Stimulated activated CD4-positive, alpha-beta T cell treated with anti-CD3 and anti-CD28 coated beads, Interleukin-2, amount 100 ng/mL, for 24 hours (primary cell): ENCODE measurements around the gene CGB7.
A peak's percentile ranks its signal among the peaks of the same experiment; 100 is the strongest.
"Not testable (repeated sequence)": the region's sequence is repeated elsewhere in the genome, so short reads cannot be mapped to it uniquely, and the experiment has no call there.

Source experiments
- DNase-seq, 2 donors: peaks; one replicate each; pipeline ENCODE4 v3.0.0-alpha.2; 2020

The CGB7 gene

DNA sequence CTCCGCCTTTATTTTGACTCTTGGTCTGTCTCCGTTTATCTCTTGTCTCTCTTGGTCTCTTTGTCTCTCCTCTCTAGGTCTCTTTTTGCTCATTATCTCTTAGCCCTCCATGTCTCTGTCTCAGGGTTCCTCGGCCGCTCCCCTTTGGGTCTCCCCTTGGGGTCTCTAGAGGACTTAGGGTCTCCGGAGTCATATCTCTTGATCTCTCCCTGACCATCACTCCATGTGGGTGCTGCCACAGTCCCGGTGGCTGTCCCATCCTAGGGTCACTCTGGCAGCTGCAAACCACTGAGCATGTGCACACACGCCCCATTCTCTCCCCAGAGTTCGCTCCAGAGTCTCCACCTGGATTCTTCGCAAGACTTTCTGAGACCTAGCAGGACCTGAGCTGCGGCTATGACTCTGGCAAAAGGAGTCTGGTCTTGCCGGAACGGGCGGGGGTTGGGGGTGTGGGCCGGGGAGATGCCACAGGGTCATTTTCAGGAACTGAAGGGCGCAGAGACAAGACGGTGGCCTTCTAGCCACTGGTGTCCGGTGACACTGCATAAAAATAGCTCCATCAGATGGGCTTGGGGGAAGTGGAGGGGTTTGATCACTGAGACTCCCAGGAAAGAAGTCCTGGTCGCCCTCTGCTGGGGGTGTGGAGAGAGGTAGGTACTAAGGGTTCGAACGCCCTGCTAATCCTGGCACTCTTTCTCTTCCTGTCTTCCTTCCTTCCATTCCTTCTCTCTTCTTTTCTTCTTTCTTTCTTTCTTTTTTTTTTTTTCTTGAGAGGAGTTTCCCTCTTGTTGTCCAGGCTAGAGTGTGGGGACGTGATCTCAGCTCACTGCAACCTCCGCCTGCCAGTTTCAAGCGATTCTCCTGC, 16.2 kb upstream of the CGB7 start:
- DNase-seq = no peak

DNA sequence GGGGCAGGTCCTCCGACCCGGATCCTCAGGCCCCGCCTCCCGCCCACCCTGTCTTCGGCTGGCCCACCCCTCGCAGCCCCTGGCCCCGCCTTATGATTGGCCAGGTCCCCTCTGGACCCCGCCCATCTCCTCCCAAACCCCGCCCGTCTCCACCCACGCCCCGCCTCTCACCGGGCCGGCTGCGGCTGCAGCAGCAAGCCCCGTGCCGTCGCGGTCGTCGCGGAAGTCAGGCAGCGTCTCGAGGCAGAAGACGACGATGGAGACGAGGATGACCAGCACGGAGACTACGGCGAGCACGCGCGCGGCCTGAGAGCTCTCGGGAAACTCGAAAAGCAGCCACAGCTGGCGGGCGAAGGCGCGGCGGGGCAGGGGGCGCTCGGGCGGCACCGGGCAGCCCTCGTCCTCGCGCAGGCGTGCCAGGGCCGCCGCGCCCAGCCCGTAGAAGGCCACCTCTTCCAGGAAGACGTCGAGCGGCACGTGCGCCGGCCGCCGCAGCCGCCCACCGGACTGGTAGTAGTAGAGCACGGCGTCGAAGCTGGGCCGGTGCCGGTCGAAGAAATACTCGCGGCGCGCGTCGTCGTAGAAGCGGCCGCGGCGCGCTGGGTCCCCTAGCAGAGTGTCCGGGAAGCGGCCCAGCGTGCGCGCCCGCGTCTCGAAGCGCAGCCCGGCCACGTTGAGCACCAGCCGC, 14.5 kb upstream of the CGB7 start:
- DNase-seq = peak in 1 of 2 donors; percentile 42

GRCh38 chr19:49070416-49070815, 12.9 kb upstream of the CGB7 start:
- DNase-seq = no peak

DNA sequence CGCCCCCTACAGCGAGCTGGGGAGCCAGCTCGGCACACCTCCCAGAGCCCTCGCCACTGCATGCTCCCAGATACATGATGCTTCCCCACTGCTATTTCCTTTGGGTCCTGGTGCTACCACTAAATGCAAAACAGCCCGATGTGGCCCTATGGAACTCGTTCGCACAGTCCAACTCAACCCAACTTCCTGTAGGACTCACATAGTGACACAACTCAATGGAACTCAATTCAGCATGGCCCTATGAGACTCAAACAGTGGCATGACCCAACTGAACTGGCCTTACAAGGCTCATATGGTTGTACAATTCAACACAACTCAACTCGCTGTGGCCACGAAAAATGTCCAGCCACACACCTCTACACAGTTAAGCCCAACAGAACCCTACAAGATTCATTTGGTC, 11.5 kb upstream of the CGB7 start:
- no peak for DNase-seq

GRCh38 chr19:49067554-49067953, 10.0 kb upstream of the CGB7 start:
- DNase-seq = no peak

- DNase-seq = no peak
These were observed 8.5 kb upstream of the CGB7 start for GRCh38 chr19:49065905-49066512.

GRCh38 chr19:49064768-49065611, 7.4 kb upstream of the CGB7 start, which contains the start of gene NTF4:
NTF4 (minus strand) TSS chr19:49064818; CDS start chr19:49061997, 2,821 bp downstream.
- DNase-seq = no peak

DNA sequence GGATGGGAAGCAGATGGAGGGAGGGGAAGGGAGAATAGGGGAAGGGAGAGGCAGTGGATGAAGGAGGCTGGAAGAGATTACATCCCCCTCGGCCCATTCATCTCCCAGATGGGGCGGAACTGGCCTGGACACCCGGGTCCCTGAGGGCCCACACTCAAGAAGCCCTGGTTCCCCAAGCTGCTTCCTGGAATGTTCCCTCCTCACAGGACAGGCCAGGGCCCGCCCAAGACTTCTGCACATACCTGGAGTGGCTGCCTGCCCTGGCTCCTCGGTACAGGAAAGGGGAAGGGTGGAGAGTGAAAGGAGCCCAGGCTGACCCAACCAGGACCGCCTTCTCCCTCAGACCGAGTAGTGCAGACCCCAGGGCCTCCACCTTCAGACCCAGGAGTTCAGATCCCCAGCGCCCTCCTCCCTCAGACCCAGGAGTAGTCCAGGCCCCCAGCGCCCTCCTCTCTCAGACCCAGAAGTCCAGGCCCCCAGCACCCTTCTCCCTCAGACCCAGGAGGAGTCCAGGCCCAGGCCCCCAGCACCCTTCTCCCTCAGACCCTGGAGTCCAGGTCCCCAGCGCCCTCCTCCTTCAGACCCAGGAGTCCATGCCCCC, 6.6 kb upstream of the CGB7 start:
- DNase-seq = no peak

GRCh38 chr19:49061445-49061844, 3.9 kb upstream of the CGB7 start:
- no peak for DNase-seq

- DNase-seq = no peak
These were observed 3.5 kb upstream of the CGB7 start for GRCh38 chr19:49061000-49061399.

GRCh38 chr19:49059053-49059452, 1.5 kb upstream of the CGB7 start:
- no peak for DNase-seq

DNA sequence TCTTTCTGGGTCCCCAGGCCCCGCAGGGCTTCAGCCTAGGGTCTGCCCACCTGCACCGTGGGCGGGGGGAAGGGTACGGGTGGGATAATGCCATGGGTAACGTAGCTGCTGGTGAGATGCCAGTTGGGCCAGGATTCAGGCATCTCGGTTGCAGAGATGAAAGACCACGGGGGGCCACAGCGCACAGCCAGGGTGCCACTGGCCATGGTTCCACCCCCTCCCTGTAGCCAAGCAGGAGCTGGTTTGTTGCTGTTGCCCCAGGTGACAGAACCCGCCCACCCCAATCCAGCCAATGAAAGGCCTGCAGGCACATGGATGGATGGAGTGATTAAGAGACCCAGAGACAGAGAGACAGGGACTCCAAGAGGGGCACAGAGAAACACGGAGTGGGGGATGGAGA, 1.0 kb upstream of the CGB7 start:
- peak in 1 of 2 donors; percentile 48 for DNase-seq

DNA sequence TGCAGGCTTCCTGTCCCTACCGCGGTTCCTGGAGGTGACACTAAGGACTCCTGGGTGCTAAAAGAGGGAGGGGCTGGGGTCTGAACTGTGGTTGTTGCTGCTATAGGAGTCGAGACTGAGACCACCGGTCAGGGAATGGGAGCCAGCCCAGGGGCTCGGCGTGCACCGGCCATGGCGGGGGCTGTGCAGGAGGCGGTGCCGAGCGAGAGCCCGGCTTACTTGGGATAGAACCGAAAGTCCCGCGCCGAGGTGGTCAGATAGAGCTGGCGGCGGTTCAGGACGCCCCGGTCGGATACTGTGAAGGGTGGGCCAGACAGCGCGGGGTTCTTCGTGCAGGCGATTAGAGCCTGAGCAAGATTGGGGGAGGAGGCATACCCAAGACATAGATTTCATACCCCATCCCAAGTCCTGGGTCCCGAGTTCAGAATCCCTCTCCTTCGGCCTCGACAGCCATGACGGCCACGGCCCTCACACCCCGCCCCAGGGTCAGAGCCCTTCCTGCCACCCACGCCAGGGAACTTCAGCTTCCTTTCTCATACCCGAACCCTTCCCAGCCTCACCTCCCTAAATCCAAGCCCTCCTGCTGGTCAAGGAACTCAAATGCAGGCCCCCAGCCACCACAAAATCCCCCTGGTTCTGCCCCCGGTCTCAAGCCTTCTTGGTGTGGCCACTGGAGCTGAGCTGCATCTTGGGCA, 500 bp downstream of the CGB7 start:
- not testable (repeated sequence) for DNase-seq

GRCh38 chr19:49056101-49056901, 1.2 kb downstream of the CGB7 start:
- DNase-seq = peak; percentile 61 to 64

DNA sequence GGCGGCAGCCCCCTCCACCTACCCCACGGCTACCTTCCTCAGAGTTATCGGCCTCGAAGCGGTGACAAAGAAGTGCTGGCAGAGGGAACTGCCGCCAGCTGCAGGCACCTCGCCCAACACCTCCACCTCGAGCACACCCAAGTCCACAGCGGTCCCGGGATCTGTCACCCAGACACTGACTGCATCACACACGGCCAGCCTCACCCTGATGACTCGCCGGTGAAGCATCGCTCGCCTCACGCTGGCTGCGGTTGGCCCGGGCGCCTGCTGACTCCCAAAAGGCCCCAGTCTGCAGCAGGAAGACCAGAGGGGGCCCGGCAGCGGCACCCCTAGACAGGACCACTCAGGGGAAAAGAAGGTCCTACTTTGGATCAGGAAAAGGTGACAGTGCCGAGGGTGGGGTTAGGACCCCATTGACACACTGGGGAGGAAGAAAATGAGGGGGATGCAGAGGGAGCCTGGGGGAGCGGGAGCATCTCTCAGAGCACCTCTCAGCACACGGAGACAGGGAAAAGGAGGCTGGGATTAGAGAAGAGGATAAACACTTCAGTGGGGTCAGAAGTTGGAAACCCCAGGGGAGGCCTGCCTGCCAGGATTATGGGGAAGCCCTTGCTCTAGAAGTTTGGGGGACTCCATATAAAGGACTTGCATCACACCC, 7.0 kb downstream of the CGB7 start:
- DNase-seq = not testable (repeated sequence)

- DNase-seq = not testable (repeated sequence)
These were observed 7.7 kb downstream of the CGB7 start for GRCh38 chr19:49049834-49050233.

- not testable (repeated sequence) for DNase-seq
These were observed 8.5 kb downstream of the CGB7 start, which contains the start of gene CGB8 for GRCh38 chr19:49049011-49049410. CGB8 (minus strand) TSS chr19:49049111; CDS start chr19:49048739, 372 bp downstream.

- not testable (repeated sequence) for DNase-seq
These were observed 14.0 kb downstream of the CGB7 start, which contains the start of gene CGB5 for GRCh38 chr19:49043548-49043947. CGB5 (plus strand) TSS chr19:49043848; CDS start chr19:49044210, 362 bp downstream.

- not testable (repeated sequence) for DNase-seq
These were observed 14.9 kb downstream of the CGB7 start for GRCh38 chr19:49042666-49043065.

DNA sequence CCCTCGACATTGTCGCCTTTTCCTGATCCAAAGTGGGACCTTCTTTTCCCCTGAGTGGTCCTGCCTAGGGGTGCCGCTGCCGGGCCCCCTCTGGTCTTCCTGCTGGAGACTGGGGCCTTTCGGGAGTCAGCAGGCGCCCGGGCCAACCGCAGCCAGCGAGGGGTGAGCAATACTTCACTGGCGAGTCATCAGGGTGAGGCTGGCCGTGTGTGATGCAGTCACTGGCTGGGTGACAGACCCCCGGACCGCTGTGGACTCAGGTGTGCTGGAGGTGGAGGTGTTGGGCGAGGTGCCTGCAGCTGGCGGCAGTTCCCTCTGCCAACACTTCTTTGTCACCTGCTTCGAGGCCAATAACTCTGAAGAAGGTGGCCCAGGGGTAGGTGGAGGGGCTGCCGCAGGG, 15.4 kb downstream of the CGB7 start:
- DNase-seq = no peak
